Ectodermal cell (in vitro differentiated cells): Measurements from ENCODE around the gene LRRC3.

ENCODE experiments used
- H3K27ac ChIP-seq: 2 replicates; pipeline ENCODE4 v1.7.0; 2013; ENCODE audit warnings: mild to moderate bottlenecking, low read depth, low read length; ENCODE audit not compliant: insufficient read depth, poor library complexity, severe bottlenecking
- H3K27me3 ChIP-seq: 2 replicates; pipeline ENCODE4 v1.7.0; 2013; ENCODE audit warnings: mild to moderate bottlenecking, low read length; ENCODE audit not compliant: insufficient read depth, control insufficient read depth, poor library complexity, severe bottlenecking
- H3K36me3 ChIP-seq: one replicate; pipeline ENCODE4 v1.7.0; 2013; ENCODE audit warnings: low read length; ENCODE audit not compliant: control insufficient read depth, insufficient read depth
- H3K4me1 ChIP-seq: one replicate; pipeline ENCODE4 v1.7.0; 2013; ENCODE audit warnings: low read length; ENCODE audit not compliant: control insufficient read depth, insufficient read depth
- H3K4me3 ChIP-seq: 2 replicates; pipeline ENCODE4 v1.7.0; 2013; ENCODE audit warnings: low read depth, low read length, control low read depth; ENCODE audit not compliant: insufficient read depth
- H3K9me3 ChIP-seq: 2 replicates; pipeline ENCODE4 v1.7.0; 2013; ENCODE audit warnings: mild to moderate bottlenecking, low read length, moderate library complexity; ENCODE audit not compliant: control insufficient read depth
- WGBS, 2 experiments: methylation state at CpG; one replicate each; pipeline ENCODE4 v1.1.7; 2013; ENCODE audit warnings: missing lambda C conversion rate in 2 of 2; 5-methylcytosine and 5-hydroxymethylcytosine counted together

The LRRC3 gene

DNA sequence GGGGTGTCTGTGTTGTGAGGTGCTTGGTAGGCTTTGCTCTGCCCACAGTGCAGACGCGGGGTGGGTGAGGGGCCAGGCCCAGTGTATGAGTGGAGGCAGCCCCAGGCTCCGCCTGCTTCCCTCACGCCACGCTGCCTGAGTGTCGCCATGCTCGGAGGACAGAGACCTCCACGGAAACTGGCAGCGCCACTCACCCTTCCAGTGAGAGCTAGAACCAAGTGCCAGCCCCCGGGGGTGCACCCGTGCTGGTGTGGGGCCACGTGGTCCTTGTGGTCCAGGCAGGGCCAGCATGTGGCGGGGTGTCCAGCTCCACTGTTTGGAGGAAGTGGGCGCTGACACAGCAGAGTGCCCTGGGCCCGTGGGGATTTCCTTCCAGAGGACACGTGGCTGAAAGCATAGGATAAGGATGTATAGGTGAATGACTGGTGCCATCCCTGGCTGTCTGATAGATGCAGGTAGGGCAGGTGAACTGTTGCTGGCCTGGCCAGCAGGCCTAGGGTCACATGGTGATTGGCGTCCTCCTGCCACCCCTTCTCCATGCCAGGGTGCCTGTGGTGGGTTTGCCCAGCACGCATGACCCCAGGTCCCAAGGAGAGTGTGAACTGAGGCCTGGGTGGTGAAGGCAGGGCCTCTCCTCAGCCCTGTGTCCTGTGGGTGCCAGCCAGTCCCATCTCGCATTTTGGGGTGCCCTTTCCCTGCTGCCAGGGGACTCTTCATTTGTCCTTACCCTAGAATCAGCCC is 3.8 kb downstream of the LRRC3 start:
- Histone ChIP-seq H3K27me3 (peaks cover 14% of the 10 kb centered on the region), H3K9me3 (peaks cover 2% of the 10 kb centered on the region), H3K36me3 (no peaks in the 10 kb centered on the region), H3K4me3 (no peak overlapping the region), H3K4me1 (no peaks in the 10 kb centered on the region), H3K27ac (no peak overlapping the region)
- WGBS, 2 experiments: 94 to 95% methylated on average over 19 of the region's 19 CpGs

- no peak overlapping the region for H3K4me3 ChIP-seq
- H3K4me1 ChIP-seq: no peaks in the 10 kb centered on the region
- WGBS, 2 experiments: 92% methylated on average over 14 of the region's 14 CpGs
- no peaks in the 10 kb centered on the region for H3K9me3 ChIP-seq
- peaks cover 9% of the 10 kb centered on the region for H3K27me3 ChIP-seq
- no peak overlapping the region for H3K27ac ChIP-seq
- no peaks in the 10 kb centered on the region for H3K36me3 ChIP-seq
These were observed 4.6 kb downstream of the LRRC3 start for GRCh38 chr21:44459712-44460440.

GRCh38 chr21:44460441-44460755 is 5.1 kb downstream of the LRRC3 start:
- H3K36me3 ChIP-seq: no peaks in the 10 kb centered on the region
- H3K4me3 ChIP-seq: no peak overlapping the region
- H3K9me3 ChIP-seq: no peaks in the 10 kb centered on the region
- H3K27me3 ChIP-seq: peaks cover 9% of the 10 kb centered on the region
- 92 to 96% methylated on average over 8 of the region's 8 CpGs for WGBS, 2 experiments
- H3K4me1 ChIP-seq: no peaks in the 10 kb centered on the region
- H3K27ac ChIP-seq: no peak overlapping the region

- Histone ChIP-seq H3K27me3 (peaks cover 6% of the 10 kb centered on the region), H3K9me3 (no peaks in the 10 kb centered on the region), H3K27ac (no peak overlapping the region), H3K4me1 (no peaks in the 10 kb centered on the region), H3K4me3 (no peak overlapping the region), H3K36me3 (no peaks in the 10 kb centered on the region)
- 95 to 97% methylated on average over 8 of the region's 8 CpGs for WGBS, 2 experiments
These were observed 5.7 kb downstream of the LRRC3 start for GRCh38 chr21:44461005-44461404.

GRCh38 chr21:44461464-44462001 is 6.2 kb downstream of the LRRC3 start:
- Histone ChIP-seq H3K27me3 (peaks cover under 1% of the 10 kb centered on the region), H3K27ac (no peak overlapping the region), H3K36me3 (no peaks in the 10 kb centered on the region), H3K4me3 (no peak overlapping the region), H3K9me3 (no peaks in the 10 kb centered on the region), H3K4me1 (no peaks in the 10 kb centered on the region)
- 92% methylated on average over 15 of the region's 15 CpGs for WGBS, 2 experiments

DNA sequence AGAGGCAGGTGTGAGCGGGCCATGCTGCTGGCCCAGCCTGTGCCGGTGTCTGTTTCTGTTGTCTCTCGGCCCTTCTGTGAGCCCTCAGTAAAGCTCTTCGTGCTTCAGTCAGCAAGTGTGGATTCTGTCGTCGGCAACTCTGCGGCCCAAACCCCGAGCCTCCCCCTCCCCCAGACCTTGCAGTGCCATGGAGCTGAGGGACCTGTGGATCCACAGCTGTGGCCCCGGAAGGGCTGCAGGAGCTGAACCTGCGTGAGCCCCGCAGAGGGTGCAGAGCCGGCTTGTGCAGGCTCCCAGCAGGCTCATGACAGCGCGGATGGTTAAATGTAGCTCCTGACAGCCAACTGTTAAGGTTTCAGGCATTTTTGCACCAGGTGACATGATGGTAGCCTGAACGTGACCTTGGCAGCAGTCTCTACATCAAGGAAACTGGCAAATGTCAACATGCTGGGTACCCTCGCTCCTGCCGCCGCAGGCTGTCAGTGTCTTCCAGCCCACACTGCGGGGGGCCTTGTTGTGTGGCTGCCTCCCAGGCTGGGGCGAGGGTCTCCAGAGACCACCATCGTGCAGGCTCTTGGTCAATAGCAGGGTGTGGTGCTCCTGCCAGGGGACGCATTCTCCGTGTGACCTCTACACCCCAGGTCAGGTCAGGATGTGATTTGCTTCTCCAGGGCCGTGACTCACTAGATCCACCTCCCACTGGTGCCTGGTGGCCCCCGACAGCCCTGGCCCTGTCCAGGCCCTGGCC is 7.0 kb downstream of the LRRC3 start:
- 88 to 90% methylated on average over 25 of the region's 25 CpGs for WGBS, 2 experiments
- no peak overlapping the region for H3K4me3 ChIP-seq
- no peaks in the 10 kb centered on the region for H3K27me3 ChIP-seq
- H3K27ac ChIP-seq: no peak overlapping the region
- no peaks in the 10 kb centered on the region for H3K36me3 ChIP-seq
- no peaks in the 10 kb centered on the region for H3K4me1 ChIP-seq
- no peaks in the 10 kb centered on the region for H3K9me3 ChIP-seq

DNA sequence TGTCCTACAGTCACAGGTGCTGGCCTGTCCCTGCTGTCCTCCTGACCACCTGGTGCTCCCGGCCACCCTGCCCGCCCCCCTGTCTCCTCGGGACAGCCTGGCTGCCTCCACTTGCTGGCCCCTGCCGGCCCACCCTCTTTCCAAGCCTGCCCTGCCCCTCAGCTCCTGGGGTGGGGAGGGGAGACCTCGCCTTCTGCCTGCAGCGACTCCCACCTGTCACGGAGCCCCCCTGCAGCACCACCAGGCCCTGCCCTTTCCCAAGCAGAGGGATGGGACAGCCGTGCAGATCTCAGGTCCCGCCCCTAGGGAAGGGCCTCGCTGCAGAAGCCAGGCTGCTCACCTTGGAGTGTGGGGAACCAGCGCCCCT is 7.5 kb downstream of the LRRC3 start:
- Histone ChIP-seq H3K36me3 (no peaks in the 10 kb centered on the region), H3K9me3 (no peaks in the 10 kb centered on the region), H3K4me3 (no peak overlapping the region), H3K4me1 (no peaks in the 10 kb centered on the region), H3K27ac (no peak overlapping the region), H3K27me3 (no peaks in the 10 kb centered on the region)
- 87 to 88% methylated on average over 11 of the region's 11 CpGs for WGBS, 2 experiments

DNA sequence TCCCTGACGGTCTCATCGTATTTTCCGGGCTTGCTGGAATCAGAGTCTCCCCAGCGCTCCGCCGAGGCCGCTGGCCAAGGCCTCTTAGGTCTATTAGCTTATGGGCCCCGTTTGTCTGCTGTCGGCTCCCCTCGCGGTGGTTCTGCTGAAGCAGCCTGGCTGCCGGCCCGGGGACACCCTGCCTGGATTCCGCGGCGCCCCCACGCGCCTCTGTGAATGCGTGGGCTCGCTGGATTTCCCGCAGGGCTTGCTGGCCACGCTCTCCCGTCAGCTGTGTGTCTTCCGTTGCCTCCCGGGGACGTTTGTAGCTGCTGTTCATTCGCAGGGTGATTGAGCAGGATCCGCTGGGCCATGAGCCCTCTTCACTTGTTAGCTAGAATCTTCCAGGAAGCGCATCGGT is 8.4 kb downstream of the LRRC3 start:
- Histone ChIP-seq H3K9me3 (no peaks in the 10 kb centered on the region), H3K27ac (no peak overlapping the region), H3K36me3 (no peaks in the 10 kb centered on the region), H3K4me3 (no peak overlapping the region), H3K27me3 (no peaks in the 10 kb centered on the region), H3K4me1 (no peaks in the 10 kb centered on the region)
- WGBS, 2 experiments: 85% methylated on average over 30 of the region's 30 CpGs

- Histone ChIP-seq H3K27ac (no peak overlapping the region), H3K4me1 (no peaks in the 10 kb centered on the region), H3K4me3 (no peak overlapping the region), H3K36me3 (no peaks in the 10 kb centered on the region), H3K9me3 (no peaks in the 10 kb centered on the region), H3K27me3 (no peaks in the 10 kb centered on the region)
- WGBS, 2 experiments: 92 to 93% methylated on average over 12 of the region's 12 CpGs
These were observed 9.0 kb downstream of the LRRC3 start for GRCh38 chr21:44464351-44464750.

GRCh38 chr21:44466351-44466954 is 11.1 kb downstream of the LRRC3 start:
- no peak overlapping the region for H3K4me3 ChIP-seq
- 92 to 95% methylated on average over 16 of the region's 16 CpGs for WGBS, 2 experiments
- no peaks in the 10 kb centered on the region for H3K4me1 ChIP-seq
- no peak overlapping the region for H3K27ac ChIP-seq
- H3K27me3 ChIP-seq: no peaks in the 10 kb centered on the region
- H3K36me3 ChIP-seq: no peaks in the 10 kb centered on the region
- no peaks in the 10 kb centered on the region for H3K9me3 ChIP-seq
